HL-60 (cell line): ENCODE results near the gene VTN.

Experiments
- POLR2AphosphoS5 ChIP-seq: IDR thresholded peaks from 2 replicates; pipeline ENCODE4 v1.6.1; 2012; ENCODE audit warnings: low read depth
- SPI1 ChIP-seq: IDR thresholded peaks from 2 replicates; pipeline ENCODE4 v1.6.1; 2012; ENCODE audit warnings: low read depth, mild to moderate bottlenecking, borderline replicate concordance
- TF ChIP-seq, protein P1 (sequence below): IDR thresholded peaks from one replicate; pipeline ENCODE4 v1.5.1; 2011; ENCODE audit warnings: low read length, control low read depth, inconsistent platforms; ENCODE audit not compliant: insufficient read depth
- TF ChIP-seq, protein P2 (sequence below): IDR thresholded peaks from 2 replicates; pipeline ENCODE4 v1.6.1; 2012; ENCODE audit warnings: low read depth; ENCODE audit not compliant: insufficient replicate concordance

- TF ChIP-seq, protein P1, sequence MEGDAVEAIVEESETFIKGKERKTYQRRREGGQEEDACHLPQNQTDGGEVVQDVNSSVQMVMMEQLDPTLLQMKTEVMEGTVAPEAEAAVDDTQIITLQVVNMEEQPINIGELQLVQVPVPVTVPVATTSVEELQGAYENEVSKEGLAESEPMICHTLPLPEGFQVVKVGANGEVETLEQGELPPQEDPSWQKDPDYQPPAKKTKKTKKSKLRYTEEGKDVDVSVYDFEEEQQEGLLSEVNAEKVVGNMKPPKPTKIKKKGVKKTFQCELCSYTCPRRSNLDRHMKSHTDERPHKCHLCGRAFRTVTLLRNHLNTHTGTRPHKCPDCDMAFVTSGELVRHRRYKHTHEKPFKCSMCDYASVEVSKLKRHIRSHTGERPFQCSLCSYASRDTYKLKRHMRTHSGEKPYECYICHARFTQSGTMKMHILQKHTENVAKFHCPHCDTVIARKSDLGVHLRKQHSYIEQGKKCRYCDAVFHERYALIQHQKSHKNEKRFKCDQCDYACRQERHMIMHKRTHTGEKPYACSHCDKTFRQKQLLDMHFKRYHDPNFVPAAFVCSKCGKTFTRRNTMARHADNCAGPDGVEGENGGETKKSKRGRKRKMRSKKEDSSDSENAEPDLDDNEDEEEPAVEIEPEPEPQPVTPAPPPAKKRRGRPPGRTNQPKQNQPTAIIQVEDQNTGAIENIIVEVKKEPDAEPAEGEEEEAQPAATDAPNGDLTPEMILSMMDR = no peak
- TF ChIP-seq POLR2AphosphoS5 (no peak), SPI1 (no peak)
- TF ChIP-seq, protein P2, sequence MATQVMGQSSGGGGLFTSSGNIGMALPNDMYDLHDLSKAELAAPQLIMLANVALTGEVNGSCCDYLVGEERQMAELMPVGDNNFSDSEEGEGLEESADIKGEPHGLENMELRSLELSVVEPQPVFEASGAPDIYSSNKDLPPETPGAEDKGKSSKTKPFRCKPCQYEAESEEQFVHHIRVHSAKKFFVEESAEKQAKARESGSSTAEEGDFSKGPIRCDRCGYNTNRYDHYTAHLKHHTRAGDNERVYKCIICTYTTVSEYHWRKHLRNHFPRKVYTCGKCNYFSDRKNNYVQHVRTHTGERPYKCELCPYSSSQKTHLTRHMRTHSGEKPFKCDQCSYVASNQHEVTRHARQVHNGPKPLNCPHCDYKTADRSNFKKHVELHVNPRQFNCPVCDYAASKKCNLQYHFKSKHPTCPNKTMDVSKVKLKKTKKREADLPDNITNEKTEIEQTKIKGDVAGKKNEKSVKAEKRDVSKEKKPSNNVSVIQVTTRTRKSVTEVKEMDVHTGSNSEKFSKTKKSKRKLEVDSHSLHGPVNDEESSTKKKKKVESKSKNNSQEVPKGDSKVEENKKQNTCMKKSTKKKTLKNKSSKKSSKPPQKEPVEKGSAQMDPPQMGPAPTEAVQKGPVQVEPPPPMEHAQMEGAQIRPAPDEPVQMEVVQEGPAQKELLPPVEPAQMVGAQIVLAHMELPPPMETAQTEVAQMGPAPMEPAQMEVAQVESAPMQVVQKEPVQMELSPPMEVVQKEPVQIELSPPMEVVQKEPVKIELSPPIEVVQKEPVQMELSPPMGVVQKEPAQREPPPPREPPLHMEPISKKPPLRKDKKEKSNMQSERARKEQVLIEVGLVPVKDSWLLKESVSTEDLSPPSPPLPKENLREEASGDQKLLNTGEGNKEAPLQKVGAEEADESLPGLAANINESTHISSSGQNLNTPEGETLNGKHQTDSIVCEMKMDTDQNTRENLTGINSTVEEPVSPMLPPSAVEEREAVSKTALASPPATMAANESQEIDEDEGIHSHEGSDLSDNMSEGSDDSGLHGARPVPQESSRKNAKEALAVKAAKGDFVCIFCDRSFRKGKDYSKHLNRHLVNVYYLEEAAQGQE = no peak
Observed at GRCh38 chr17:28335959-28336871, 33.9 kb downstream of the VTN start.
